GM19468 (cell line): ENCODE measurements around the gene NDUFA11.
A peak's percentile ranks its signal among the peaks of the same experiment; 100 is the strongest.

ENCODE experiments used
- ATAC-seq: cut with Tn5 transposase; IDR thresholded peaks from one replicate; pipeline ENCODE4 v1.9.1; 2021; ENCODE audit warnings: mild to moderate bottlenecking, moderate library complexity, moderate number of reproducible peaks; ENCODE audit not compliant: unreplicated experiment; ENCODE audit errors: extremely low read depth

The NDUFA11 gene

GRCh38 chr19:5903624-5904351 is at the start of gene NDUFA11:
NDUFA11 (minus strand) TSS chr19:5903790; CDS start chr19:5903708, 82 bp downstream.
- ATAC-seq: peak; percentile 4

- no peak for ATAC-seq
These were observed 49.5 kb upstream of the NDUFA11 start for GRCh38 chr19:5953030-5953589.

DNA sequence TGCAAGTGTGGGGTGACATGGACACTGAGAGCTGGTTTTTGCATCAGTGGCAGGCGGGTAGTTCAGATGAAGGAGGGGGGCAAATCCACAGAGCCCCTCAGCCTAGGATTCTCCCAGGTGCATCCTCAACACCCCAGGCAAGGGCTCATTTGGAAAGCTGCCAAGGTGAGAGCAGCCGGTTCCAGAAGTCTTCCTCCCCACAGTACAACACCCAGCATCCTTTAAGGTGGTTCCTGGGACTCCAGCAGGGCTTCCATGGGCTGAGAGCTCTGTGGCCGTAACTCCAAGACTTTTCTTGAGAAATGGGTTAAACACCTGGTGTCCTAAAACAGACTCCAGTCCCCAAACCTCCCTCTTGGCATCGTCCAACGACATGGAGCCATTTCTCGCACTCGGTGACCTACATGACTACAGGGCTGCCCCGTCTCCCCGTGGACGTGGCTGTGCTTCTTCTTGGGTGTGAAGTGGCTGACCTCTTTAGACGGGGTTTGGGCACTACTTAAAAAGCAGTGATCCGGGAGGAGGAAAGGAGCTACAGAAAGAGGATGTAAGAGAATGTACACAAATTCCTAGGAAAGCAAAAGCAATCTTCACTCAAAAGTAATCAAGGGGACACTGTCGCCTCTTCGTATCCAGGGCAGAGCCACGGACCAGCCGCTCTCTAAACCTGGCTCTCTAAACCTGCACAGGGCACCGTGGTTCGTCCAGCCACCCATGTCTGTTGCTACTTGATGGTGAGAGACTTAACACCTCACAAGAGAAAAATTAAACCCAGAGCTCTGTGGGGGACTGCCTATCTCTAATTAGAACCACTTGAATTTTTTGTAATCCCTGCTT is 48.8 kb upstream of the NDUFA11 start:
- no peak for ATAC-seq

GRCh38 chr19:5951338-5951861 is 47.8 kb upstream of the NDUFA11 start:
- ATAC-seq: no peak

GRCh38 chr19:5950741-5951140 is 47.2 kb upstream of the NDUFA11 start:
- no peak for ATAC-seq

DNA sequence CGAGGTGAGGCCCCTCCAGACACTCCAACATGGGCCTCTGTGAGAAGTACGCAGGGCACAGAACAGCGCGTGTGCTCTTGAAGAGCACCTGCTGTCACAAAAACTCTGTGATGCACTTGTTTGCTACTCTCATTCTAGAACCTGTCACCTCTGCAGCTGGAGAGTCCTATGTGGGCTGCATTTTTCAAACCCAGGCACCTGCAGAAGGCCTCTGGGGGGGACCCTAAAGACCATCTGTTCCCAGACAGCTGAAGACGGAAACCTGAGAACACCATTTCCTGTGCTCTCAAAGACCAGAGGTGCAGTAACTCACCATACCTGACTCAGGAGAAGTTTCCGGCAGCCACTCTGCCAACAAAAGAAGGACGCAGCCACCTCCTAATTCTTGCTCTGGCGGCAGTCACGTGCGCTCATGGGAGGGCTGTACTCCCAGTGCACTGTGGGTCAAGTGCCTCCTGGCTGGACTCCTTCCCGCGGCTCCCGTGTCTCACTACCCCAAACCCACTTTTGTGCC is 46.3 kb upstream of the NDUFA11 start:
- ATAC-seq: no peak

GRCh38 chr19:5948752-5949564 is 45.4 kb upstream of the NDUFA11 start:
- ATAC-seq: no peak

DNA sequence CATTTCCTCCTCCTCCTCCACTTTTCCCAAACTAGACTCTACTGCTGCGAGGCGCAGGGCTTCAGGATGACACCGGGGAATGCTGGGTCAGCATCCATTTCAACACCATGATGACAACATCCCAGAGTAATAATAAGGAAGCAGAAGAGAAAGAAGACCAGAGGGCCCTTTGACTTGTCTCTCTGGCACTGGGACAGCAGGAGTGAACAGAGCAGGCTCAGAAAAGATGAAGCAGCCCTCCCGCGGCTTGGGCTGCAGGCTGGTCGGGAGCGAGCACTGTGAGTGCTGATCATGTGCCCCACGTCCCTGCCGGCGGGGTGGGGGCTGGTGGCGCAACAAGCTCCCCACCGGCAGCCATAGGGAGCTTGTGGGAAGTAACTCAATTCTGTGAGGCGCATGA is 43.8 kb upstream of the NDUFA11 start:
- ATAC-seq: no peak

DNA sequence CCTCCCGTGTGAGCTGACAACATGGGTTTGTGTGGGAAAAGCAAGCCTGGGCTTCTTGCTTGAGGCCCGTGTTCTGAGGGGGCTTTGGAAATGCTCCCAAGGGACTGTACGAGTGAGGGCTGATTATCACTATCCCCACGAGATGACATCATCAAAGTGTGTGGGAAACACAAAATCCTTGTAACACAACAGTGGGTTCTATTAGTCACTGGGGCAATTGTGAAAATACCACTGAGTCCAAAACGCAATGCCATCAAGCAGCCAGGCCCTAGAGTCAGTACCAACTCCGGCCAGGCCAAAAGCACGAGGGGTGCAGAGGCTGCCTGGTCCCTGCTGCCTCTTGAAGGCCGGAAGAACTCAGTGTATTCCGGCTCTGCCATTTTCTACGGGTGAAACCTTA is 40.0 kb upstream of the NDUFA11 start:
- no peak for ATAC-seq

GRCh38 chr19:5943045-5943444 is 39.5 kb upstream of the NDUFA11 start:
- no peak for ATAC-seq

GRCh38 chr19:5941673-5942072 is 38.1 kb upstream of the NDUFA11 start:
- ATAC-seq: no peak

- ATAC-seq: no peak
These were observed 36.9 kb upstream of the NDUFA11 start for GRCh38 chr19:5940260-5941208.

DNA sequence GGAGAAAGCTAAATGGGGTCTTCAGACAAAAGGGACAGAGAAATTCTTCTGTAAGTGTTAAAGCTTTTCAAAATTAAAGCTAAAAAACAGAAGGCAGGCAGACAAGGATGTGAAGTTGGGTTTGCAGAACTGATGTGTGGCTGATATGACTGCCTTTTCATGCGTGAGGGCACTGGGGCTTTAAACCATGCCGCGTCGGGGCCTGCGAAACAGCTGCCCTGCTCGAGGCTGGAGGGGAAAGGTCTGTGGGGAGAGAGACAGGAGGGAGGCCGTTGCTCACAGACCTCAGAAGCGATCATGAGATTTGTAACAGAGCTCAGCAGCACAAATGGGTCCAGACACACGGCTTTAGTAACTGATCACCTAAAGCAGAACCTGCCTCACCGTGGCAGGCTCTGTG is 34.0 kb upstream of the NDUFA11 start:
- no peak for ATAC-seq

DNA sequence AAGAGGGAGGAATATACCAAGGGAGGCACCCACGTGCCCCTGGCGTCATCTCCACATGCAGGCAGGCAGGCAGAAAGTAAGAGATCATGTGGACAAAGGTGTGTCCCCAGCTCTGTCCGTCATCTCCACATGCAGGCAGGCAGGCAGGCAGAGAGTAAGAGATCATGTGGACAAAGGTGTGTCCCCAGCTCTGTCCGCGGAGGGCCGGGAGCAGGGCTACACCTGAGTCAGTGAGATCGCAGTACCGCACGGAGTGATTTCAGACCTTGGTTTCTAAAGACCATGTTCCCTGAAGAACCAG is 32.7 kb upstream of the NDUFA11 start:
- no peak for ATAC-seq

DNA sequence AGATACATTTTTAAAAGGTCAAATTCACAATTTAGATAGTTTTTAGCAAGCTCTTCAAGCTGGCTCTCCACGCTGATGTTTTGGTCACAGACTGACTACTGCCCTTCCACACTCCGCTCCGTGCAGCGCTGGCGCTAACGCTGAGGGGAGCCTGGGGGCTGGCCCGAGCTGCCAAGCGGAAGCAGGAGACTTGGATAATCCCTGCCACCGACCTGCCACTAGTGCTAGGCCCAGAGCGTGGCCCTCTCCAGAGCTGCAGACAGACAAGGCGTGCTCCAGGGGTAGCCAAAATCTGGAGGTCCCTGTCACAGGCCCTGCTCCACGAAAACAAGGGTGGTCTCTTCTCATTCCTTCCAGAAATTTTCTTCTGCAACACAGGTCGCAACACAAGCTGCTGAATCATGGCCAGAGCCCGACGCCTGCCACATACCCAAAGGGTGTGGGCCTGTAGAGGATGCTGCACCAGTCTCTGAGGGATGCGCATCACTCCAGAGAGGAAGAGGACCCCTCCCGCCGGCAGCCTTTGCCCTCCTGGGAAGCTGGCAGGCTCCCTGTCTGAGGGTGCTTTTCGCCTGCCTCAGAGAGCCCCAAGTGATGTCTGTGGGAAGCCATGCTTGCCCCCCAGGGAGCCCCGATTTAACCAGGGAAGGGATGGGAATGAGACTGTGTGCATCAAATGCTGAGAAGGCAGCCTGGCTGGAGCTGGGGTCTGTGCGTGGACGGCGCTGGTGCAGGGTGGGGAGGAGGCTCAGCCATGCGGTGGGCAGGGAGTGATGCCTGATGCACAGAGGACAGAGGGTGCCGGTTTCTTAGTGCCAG is 32.1 kb upstream of the NDUFA11 start:
- ATAC-seq: no peak

- no peak for ATAC-seq
These were observed 31.3 kb upstream of the NDUFA11 start for GRCh38 chr19:5934774-5935472.

- ATAC-seq: no peak
These were observed 30.4 kb upstream of the NDUFA11 start for GRCh38 chr19:5934069-5934401.
